GM19438 (cell line): Measurements from ENCODE around the gene LTK.

Source experiments
- ATAC-seq: cut with Tn5 transposase; IDR thresholded peaks from one replicate; pipeline ENCODE4 v1.9.1; 2021; ENCODE audit warnings: low read depth; ENCODE audit not compliant: unreplicated experiment

The LTK gene

DNA sequence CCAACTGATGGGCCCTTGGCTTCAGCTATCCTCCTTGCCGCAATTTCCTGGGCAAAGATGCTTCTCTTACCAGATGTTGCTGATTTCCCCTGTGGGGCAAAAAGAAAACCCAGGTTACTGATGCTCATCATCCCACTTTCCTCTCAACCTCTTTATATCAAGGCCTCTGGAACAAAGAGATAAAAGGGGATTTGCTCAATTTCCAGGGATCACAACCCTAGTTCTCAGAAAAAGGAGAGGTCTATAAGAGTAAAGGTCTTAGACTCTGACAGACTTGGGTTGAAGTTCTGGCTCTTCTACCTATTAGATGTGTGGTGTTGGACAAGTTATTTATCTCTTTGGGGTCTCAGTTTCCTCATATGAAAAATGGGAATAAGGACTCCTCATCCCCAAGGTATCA lies 21.9 kb upstream of the LTK start:
- no peak for ATAC-seq

DNA sequence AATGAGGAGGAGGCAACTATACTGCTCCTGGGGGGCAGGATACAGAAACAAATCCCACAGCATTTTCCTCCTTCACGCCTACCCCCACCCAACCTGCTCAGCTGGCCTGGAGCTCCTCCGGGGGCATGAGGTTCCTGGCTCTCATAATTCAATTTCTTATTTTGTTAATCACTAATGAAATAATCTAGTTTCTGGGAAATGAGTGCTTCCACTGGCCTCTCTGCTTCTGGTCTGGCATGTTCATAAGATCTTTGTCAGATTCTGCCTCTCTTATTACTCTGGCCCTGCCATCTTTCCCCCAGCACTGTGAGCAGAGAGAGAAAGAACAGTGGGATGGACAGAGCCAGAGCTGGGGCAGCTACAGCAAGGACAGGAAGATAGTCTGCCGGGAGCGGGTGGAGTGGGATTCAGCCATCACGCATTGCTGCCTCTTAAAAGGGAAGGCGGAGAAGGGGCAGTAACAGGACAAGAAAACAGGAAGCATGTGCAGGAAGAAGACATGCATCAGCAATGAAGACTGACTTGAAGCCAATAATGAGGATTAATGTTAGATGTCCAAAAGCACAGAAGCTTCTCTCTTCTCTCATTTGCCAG lies 16.8 kb upstream of the LTK start:
- ATAC-seq, result no peak

DNA sequence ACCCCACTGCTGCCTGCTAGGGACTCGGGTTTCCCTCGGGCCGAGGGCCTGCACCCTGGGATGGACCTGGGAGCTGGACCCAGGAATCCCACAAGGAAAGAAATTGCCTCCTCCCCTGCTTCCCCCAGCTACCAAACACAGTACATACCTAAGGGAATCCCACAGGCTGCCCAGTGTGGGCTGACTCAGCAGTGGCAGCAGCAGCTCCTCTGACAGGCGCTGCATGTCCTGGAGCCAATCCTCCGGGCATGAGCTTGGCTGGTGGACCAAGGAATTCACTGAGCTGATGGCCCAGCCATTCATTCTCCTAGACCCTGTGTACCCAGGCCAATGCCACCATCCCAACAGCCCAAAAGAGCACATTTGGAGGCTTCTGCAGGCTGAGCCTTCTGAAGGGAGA lies 9.5 kb upstream of the LTK start:
- ATAC-seq, result no peak

DNA sequence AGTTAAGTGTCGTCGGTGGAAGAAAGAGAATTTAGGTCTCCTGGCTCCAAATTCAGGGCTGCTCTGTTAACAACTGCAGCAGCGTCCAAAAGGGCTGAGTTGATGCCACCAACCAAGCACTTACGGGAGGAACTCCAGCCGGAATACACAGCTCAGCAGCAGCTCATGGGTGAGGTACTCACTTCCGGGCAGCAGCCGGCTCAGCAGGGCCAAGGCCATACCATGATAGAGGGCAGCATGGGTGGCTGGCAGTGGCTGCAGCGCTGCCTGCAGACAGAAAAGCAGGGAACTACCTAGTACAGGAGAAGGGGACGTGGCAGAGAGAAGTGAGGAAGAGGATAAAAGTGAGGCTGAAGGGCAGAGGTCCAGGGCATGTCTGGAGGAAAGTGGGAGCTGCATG lies 8.0 kb upstream of the LTK start:
- no peak for ATAC-seq

DNA sequence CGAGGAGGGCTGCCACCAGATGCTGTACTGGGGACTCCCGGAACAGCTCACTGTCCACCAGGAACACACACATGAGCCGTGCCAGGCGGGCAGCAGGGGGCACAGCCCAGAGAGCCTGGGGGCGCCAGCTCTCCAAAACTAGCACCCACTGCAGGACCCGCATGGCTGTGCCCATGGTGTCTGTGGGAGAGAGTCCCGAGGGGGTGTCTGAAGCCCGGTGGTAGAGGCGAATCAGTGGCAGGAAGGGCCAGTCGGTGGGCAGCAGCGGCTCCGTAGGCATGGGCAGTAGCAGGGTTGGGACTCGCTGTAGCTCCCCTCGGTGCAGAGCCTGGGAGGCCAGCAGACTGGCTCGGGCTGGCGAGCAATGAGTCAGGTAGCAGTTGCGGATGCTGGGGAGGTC lies 7.0 kb upstream of the LTK start:
- ATAC-seq, result no peak

DNA sequence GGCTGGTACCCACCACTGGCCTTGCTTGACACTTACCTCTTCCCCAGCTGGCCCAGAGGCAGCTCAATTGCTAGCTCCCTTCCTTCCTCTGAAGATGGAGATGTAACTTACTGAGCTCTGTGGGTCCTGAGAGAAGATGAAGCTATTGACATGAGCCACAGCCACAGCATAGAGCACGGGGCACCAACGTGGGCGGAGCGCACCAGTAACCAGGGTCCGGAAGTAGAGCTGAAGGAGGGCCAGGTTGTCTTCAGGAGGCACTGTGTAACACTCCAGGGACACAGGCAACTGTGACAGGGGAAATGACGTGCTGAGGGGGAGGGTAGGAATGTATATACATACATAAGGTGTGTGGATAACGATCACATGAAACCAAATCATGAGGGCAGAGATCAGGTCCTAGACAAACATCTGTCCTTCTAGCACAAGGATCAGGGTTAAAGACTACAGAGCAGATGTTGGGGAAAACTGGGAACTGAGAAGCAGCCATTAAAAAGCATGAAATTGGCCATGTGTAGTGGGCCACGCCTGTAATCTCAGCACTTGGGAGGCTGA lies 4.3 kb upstream of the LTK start:
- no peak for ATAC-seq

DNA sequence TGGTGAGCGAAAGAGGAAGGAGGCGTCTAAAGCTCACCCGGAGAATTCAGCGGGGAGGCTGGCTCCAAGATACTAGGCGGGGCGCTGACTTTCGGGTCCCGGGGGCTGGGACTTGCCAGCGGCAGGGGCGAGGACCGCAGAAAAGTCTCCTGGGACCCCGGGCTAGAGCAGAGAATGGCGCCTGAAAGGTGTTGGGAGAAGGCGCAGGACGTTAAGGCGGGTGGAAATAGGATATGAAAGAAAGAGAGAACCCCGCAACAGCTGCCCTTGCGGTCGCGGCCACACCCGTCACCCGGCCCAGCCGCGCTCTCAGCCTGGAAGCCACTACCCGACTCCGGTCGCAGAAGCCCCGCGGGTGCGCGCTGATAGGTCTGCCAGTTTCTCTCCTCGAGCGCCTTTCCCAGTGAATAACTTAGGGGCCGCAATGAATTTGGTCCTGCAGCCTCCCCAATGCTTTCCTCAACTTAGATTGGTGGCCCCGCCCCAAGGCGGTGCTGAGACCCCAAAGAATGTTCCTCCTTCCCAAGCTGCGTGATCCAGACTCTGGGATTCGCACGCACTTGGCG lies 604 bp downstream of the LTK start:
- ATAC-seq, result no peak

DNA sequence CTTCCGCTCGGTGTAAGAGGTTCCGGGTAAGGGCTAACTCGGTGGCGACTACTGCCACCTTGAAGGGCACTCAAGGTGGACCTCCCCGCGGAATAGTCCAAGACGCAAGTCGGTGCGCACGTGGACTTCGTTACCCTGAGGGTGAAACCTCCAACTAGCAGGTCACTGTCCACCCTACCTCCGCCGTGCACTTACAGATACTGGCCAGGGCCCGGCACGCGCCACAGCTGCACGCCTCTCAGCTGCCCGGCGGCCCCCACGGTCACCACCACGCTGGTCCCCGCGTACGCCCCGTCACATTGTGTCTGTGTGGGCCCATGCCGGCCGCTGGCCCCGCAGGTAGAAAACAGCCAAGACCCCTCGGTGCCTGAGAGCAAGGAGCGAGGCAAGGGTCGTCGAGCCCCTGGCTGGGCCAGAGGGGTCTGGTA lies 1.1 kb downstream of the LTK start:
- ATAC-seq, result no peak

DNA sequence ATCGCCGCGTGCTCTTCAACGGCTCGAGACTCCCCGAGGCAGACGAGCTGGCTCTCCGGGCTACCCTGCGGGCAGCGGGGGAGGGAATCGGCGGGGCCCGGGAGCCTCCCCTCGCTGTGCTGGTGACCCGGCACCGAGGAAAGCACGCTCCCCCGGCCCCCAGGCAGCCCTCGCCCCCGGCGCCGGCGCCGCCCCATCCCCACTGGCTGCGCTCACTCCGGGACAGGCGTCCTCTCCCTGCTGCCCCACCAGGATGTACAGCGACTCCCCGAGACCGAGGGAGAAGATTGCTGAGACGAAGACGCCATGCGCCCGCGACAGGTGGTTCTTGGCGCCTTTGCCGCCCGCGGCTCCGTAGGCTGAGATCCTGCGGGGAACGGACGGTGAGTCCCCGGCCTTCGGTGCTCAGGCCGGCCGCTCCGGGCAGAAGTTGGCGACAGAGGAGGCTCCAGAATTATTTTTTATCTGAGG lies 1.7 kb downstream of the LTK start:
- ATAC-seq, result no peak

DNA sequence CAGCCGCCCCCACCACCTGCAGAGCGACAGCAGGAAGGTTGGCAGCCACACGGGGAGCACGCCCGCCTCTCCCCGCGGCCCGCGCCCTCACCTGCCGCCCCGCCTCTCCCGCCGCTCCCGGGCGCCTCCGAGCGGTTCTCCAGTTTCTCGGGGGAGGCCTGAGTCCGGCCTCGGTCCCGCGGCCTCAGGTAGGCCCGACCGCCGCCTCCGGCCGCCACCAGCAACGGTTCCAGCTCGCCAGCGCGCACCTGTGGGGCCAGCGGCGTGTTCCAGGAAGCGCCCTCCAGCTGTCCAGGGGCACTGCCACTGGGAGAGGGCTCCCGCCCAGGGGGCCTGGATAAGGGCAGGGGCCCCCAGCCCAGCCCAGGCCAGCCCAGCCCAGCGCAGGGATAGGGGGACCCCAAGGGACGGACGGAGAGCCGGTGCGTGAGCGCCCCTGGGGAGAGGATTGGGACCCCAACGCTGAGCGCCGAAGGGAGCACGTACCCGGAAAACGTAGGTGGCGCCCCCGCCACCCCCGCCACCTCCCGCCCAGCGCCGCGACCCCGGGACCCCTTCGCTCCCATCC lies 2.2 kb downstream of the LTK start:
- ATAC-seq, result no peak

DNA sequence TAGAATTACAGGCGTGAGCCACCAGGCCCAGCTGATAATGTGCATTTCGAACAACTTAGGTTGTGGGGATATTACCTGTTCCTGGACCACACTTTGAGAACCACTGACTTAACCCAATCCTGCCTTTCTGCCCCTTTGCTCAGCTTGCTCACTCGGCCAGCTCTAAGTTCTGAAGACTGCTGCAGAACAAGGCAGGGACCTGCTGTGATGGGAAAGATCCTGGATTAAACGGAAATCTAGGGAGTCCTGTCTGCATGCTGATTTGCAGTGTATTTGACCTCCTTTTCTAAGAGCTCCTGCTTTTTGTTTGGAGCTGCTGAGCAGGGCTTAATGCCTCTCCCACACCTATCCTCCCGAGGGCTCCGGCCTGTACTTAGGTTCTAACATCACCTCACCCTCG lies 2.9 kb downstream of the LTK start:
- no peak for ATAC-seq

DNA sequence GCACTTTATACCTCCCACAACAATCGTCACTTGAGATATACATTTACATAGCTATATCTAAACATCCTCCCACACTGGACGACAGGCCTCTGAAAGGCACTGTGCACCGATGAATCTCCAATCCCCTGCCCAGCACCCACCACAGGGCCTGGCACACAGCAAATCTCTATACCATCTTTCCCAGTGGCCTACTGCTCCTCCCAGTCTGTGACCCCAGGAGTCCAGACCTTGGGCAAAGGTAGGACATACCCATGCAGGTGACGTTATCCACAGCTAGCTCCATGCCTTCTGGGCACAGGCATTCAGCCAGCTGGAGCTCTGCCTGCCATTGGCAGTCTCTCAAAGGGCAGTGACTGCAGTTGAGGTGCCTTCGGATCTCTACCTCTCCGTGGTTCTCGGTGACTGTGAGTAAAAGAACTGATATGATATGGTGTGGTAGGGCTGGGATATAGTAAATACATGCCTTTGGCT lies 5.8 kb downstream of the LTK start:
- no peak for ATAC-seq

DNA sequence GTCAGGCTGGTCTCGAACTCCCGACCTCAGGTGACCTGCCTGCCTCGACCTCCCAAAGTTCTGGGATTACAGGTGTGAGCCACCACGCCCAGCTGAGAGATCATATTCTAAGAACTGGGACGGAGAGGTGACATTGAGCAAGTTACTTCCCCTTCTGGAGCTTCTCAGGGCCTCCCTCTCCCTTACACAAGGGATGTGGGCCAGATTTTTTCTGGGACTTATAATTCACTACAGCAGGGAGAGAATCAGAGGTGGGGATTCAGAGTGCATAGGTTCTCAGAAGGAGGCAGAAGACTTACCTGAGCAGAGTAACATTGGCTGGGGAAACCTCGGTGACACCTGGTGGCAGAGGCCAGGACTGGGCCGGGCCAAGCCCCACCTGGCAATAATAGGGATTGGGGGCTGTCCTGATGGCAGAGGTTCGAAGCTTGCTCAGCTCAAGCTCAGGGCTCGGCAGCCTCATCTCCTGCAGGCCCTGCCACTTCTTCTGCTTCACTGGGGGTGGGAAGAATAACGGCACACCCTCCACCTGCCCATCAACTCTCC lies 6.8 kb downstream of the LTK start:
- no peak for ATAC-seq

DNA sequence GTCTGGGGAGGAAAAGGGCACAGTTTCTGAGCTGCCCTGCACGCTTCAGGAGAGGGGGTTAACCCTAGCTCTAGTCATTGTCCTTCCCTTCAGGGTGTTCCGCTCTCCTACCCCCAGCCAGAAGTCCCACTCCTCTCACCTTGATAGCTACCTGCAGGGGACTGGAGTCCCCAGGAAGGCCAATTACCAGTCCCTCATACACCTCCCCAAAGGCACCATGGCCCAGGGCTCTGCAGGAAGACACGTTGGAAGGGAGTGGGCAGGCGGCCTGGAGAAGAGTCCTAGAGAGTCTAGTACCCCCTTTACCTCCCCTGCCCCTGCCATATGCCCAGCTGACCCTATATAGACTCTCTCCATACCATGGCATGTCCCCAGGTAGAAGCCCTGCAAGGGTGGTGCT lies 7.9 kb downstream of the LTK start:
- no peak for ATAC-seq

DNA sequence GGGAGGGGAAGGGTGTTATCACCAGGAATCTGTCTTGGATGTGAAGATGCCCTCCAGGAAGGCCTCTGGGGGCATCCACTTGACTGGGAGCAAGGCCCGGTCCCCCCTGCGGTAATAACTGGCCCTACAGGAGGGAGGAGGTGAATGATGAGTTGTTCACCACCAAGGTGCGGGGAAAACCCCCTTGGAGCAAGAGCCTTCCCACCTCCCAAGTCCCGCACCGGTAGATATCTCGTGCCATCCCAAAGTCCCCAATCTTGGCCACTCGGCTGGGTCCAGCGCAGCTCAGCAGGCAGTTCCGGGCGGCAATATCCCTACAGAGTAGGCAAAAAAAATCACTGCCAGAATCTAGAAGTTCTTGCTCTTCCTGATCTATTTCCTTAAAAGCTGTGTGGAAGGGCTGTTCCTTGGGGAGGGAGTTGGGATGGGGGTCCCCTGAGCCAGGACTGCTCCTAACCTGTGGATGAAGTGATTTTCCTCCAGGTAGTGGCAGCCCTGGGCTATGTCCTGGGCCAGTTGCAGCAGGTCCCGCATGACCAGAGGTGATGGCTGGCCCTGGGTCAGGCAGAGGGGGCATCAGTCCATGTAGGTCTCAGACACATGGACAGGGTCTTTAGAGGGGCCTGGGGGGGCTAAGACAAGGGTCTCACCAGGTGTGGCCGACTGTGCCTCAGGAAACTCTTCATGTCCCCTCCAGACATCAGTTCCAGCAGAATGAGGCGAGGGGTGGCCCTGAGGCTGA lies 8.7 kb downstream of the LTK start:
- ATAC-seq, result no peak

DNA sequence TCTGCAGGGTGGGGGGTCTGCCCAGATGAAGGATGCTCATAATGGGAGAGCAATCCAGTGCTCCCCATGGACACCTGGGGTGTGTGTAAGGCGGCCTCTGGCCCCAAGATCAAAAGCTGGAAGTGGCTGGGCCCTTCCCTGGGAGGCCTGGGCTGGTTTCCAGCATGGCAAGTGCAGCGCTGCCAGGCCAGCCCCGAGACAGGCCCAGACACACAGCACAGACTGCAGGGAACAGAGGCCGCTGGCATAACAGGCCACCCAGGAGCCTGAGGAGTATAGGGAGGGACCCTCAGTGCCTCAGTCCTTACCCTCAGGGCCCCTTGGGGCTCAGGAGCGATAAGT lies 10.0 kb downstream of the LTK start:
- no peak for ATAC-seq

DNA sequence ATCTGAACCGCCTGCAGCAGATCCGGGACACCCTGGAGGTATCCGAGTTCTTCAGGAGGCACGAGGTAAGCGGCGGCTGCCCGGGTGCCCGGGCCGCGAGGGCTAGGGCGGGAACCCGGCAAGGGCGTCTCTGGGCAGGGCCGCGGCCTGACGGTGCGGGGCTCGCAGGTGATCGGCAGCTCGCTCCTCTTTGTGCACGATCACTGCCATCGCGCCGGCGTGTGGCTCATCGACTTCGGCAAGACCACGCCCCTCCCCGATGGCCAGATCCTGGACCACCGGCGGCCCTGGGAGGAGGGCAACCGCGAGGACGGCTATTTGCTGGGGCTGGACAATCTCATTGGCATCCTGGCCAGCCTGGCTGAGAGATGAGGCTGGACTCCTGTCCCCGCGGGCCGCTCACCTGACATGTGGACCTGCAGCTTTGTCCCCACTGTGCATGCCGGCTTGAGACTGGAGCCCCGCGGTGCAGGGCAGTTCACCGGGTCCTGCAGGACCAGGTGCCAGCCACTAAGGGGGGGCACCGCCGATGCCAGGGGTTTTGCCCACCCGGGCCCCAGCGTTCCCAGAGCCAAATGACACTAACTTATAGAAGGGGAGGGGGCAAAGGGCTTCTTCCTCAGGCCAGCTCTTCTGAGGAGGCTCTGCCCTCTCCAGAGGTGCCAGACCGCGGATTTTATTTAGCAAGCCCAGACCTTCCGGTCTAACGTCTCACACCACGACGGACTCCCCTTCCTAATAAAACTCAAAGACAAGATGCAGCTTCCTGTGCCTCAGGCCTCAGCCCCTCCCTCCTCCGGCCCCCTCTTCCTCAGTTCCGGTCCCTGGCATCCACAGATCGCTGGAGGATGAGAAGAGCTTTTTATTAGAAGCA lies 10.6 kb downstream of the LTK start:
- no peak for ATAC-seq

DNA sequence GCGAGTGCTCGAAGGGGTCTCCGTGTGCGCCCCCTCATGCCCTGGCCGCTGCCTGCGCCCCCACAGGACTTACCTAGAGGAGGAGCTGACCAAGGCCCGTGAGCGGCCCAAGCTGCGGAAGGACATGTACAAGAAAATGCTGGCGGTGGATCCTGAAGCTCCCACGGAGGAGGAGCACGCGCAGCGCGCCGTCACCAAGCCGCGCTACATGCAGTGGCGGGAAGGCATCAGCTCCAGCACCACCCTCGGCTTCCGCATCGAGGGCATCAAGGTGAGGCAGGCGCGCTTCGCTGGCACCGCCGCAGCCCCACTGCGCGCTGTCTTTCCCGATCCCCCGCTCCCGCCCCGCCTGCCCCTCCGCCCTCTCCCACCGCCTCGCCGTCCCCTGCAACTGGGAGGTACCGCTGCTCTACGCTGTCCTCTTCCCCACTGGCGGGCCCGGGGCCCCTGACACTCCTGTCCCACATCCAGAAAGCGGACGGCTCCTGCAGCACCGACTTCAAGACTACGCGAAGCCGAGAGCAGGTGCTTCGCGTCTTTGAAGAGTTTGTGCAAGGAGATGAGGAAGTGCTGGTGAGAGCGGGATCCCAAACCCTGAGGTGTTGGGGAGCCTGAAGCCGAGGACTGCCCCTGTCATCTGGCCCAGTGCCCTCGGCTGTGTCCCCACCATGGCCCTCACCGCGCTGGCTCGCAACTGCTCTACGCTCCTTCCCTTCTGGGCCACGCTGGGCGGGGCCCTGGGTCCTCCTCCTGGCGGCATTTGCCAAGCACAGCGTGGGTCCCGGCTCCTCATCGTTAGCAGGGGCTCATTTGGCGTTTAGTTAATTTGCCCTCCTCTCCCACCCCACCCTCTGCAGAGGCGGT lies 11.5 kb downstream of the LTK start:
- no peak for ATAC-seq

DNA sequence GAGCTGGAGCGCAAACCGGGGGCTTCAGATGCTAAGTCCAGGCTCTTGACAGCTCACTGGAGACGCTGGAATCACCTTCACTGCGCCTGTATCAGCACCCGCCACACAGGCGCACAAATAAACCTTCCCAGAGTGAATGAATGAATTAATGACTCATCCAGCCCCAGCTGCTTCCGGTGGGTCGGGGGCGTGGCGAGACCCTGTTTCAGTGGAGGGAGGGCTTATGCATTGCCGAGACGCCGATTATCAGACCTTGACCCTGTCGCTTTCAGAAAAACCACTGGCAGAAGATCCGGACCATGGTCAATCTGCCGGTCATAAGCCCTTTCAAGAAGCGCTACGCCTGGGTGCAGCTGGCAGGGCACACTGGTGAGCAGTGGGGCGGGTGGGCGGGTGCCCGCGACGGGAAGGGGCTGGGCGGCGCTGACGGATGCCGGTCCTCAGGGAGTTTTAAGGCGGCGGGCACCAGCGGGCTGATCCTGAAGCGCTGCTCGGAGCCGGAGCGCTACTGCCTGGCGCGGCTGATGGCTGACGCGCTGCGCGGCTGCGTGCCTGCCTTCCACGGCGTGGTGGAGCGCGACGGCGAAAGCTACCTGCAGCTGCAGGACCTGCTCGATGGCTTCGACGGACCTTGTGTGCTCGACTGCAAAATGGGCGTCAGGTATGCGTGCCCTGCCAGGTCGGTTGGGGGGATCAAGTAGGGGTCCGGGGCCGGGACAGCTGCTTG lies 12.3 kb downstream of the LTK start:
- ATAC-seq, result no peak
